Ovary (tissue), 9 donors: ENCODE data around the gene CA10. TPM values are rescaled to one million over a fixed set of nuclear protein-coding genes. Genes with fewer than 3 reads are reported as not detected.

Experiments
- DNase-seq, 5 donors: peaks; one replicate each; pipeline ENCODE4 v3.0.0-alpha.2; 2019 to 2020
- H3K27ac ChIP-seq, 2 donors: fragments of 200-600 bp; one replicate each; pipeline versions ENCODE4 v1.5.1 to v1.8.0; 2019 to 2022
- H3K27me3 ChIP-seq: fragments of 200-600 bp; one replicate; pipeline ENCODE4 v1.8.0; 2022
- H3K36me3 ChIP-seq: fragments of 200-600 bp; sonication (generic); one replicate; pipeline ENCODE4 v1.5.1; 2019
- H3K4me1 ChIP-seq: one replicate; pipeline ENCODE4 v1.8.1; 2013; ENCODE audit warnings: mild to moderate bottlenecking, moderate library complexity; ENCODE audit not compliant: insufficient read depth
- H3K4me3 ChIP-seq: fragments of 200-600 bp; sonication (generic); one replicate; pipeline ENCODE4 v1.5.1; 2017
- H3K9me3 ChIP-seq, 2 donors: fragments of 200-600 bp in 1 of 2; sonication (generic) in 1 of 2; one replicate each; pipeline versions ENCODE4 v1.5.1 to v1.8.1; 2013 to 2019; ENCODE audit warnings: mild to moderate bottlenecking in 1 of 2, moderate library complexity in 1 of 2
- EP300 ChIP-seq: sonication (generic); formaldehyde crosslinking; IDR thresholded peaks from one replicate; pipeline ENCODE4 v1.6.1; 2017; ENCODE audit warnings: antibody characterized with exemption
- POLR2A ChIP-seq: fragments of 450-650 bp; IDR thresholded peaks from one replicate; pipeline ENCODE4 v1.6.1; 2017; ENCODE audit warnings: antibody characterized with exemption, mild to moderate bottlenecking, moderate library complexity
- WGBS, 3 donors: extraction: QIAGEN DNeasy Blood & Tissue Kit in 1 of 3; methylation state at CpG; one replicate each; pipeline versions ENCODE4 v1.1.5 to v1.1.7; 2013 to 2017; 5-methylcytosine and 5-hydroxymethylcytosine counted together
- intact Hi-C, 4 donors: fragments of 100-400 bp; cut with DNase I; formaldehyde crosslinking; loops; one replicate each; pipeline versions ENCODE4 v1.11.0 to v1.15.1; 2022 to 2023
- polyA plus RNA-seq, 2 donors: library from polyadenylated mRNA; stranded (reverse); fragments of 200-250 nt in 1 of 2; fragments of 350-450 nt in 1 of 2; fragmentation: Illumina TruSeq in 1 of 2; extraction: RNeasy Lipid Tissue Mini Kit (QIAGEN cat#74804) in 1 of 2; gene quantifications; one replicate each; pipeline ENCODE4 v1.2.3, GENCODE V29; 2013 to 2014
- total RNA-seq, 7 donors: library from RNA; depleted of rRNA in 2 of 7; stranded (reverse); fragments of >200 nt in 2 of 7; fragmentation: NEBNext Ultra II Directional in 3 of 7; extraction: Animal tissue kit (Norgen Biotek cat#: 25700) in 3 of 7; gene quantifications; one replicate each; pipeline versions ENCODE4 v1.1.0 to v1.2.4, GENCODE V29; 2016 to 2023
- TF ChIP-seq, protein P1 (sequence below), 3 donors: fragments of 450-650 bp in 2 of 3; fragments of 200-600 bp in 1 of 3; IDR thresholded peaks; one replicate each; pipeline versions ENCODE4 v1.5.1 to v1.8.0; 2016 to 2022; ENCODE audit warnings: antibody characterized with exemption in 3 of 3, mild to moderate bottlenecking in 1 of 3
- donor health status: DM: no; HTN: no; CAD: no; lungs with moderate emphysema.
- donor health status: DM: no; HTN: no; CAD: no.
- donor health status: Bipolar disorder and iron deficiency.
- donor health status: DM: yes; HTN: yes; CAD: no.
- donor health status: DM: no; HTN: no; CAD: no.
- donor health status: DM: yes; HTN: yes; CAD: no.

Gene CA10
- total and polyA plus RNA-seq, 9 donors, result 0.34 to 4.3 (median 1.2) TPM; not detected in 2

DNA sequence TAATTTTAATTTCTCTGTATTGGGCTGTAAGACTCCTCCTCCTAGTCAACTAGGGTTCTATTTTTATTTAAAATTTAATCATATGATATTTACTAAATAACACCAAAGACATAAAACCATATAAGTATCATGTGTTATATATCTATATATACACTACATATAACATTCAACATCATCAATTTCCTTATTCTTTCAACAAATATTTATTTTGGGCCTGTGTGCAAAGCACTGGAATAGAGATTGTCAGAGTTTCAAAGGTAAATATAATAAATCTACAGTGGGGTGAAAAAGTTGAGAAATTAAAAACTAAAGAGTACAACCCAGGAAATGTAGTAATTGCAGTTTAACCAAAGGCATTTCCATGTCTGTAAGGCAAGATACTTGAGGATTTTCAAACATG, 364.0 kb downstream of the CA10 start:
- Histone ChIP-seq H3K27me3 (no peaks in the 10 kb centered on the region), H3K36me3 (no peaks in the 10 kb centered on the region), H3K4me3 (no peak overlapping the region), H3K4me1 (no peaks in the 10 kb centered on the region), H3K9me3 (no peaks in the 10 kb centered on the region), H3K27ac (no peak overlapping the region)
- TF ChIP-seq EP300 (no peak), POLR2A (no peak)
- TF ChIP-seq, protein P1, sequence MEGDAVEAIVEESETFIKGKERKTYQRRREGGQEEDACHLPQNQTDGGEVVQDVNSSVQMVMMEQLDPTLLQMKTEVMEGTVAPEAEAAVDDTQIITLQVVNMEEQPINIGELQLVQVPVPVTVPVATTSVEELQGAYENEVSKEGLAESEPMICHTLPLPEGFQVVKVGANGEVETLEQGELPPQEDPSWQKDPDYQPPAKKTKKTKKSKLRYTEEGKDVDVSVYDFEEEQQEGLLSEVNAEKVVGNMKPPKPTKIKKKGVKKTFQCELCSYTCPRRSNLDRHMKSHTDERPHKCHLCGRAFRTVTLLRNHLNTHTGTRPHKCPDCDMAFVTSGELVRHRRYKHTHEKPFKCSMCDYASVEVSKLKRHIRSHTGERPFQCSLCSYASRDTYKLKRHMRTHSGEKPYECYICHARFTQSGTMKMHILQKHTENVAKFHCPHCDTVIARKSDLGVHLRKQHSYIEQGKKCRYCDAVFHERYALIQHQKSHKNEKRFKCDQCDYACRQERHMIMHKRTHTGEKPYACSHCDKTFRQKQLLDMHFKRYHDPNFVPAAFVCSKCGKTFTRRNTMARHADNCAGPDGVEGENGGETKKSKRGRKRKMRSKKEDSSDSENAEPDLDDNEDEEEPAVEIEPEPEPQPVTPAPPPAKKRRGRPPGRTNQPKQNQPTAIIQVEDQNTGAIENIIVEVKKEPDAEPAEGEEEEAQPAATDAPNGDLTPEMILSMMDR (IDR thresholded peaks at IDR 0.05), result no peak
- intact Hi-C loops, result no loop called here
- DNase-seq, result no peak

GRCh38 chr17:51793686-51794085, 364.8 kb downstream of the CA10 start:
- no peaks in the 10 kb centered on the region for H3K4me1 ChIP-seq
- intact Hi-C loops, result no loop called here
- no peak overlapping the region for H3K4me3 ChIP-seq
- H3K36me3 ChIP-seq, result no peaks in the 10 kb centered on the region
- TF ChIP-seq, protein P1 (IDR thresholded peaks at IDR 0.05), result no peak
- TF ChIP-seq EP300 (no peak), POLR2A (no peak)
- H3K9me3 ChIP-seq, result no peaks in the 10 kb centered on the region
- no peak overlapping the region for H3K27ac ChIP-seq
- no peak for DNase-seq
- 95 to 100% (median 98%) methylated on average over 1 of the region's 1 CpG for WGBS, 3 donors
- H3K27me3 ChIP-seq, result no peaks in the 10 kb centered on the region

- TF ChIP-seq, protein P1 (IDR thresholded peaks at IDR 0.05), result no peak
- TF ChIP-seq POLR2A, result no peak
- TF ChIP-seq EP300, result no peak
- Histone ChIP-seq H3K27me3 (no peaks in the 10 kb centered on the region), H3K4me3 (no peak overlapping the region), H3K36me3 (no peaks in the 10 kb centered on the region), H3K27ac (no peak overlapping the region), H3K9me3 (no peaks in the 10 kb centered on the region), H3K4me1 (no peaks in the 10 kb centered on the region)
- WGBS, 3 donors, result 75 to 81% (median 79%) methylated on average over 5 of the region's 5 CpGs
- no peak for DNase-seq
- intact Hi-C loops, result no loop called here
These were observed 379.7 kb downstream of the CA10 start for GRCh38 chr17:51778842-51779241.

DNA sequence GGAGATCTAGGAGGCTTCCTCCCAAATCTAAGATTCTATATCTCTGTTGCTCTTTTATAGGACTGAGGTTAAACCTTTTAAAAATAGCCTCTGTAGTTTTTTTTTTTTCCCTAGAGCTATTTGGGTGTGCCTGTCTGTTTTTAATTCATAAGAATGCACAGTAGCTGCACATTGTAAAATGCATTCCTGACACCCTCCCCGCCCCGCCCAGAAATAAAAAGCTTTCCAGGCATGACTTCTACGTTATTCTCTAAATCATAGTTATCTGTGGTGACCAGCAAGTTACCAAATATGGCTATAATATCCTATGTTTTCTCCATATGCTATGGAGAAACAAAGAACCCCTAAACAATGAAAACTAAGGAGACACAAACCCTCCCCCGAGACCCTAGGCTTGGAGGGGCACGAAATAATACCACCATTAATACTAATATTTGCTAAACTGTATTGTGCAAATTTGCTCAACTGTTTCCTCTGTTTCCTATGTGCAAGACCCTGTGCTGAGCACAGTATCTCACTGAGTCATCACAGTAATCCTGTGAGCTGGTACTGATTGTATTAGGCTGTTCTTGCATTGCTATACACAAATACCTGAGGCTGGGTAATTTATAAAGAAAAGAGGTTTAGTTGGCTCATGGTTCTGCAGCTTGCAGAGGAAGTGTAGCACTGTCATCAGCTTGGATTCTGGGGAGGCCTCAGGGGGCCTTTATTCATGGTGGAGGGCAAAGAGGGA, 388.3 kb downstream of the CA10 start:
- H3K36me3 ChIP-seq, result no peaks in the 10 kb centered on the region
- no peak for TF ChIP-seq POLR2A
- no peak for TF ChIP-seq EP300
- TF ChIP-seq, protein P1 (IDR thresholded peaks at IDR 0.05), result no peak
- DNase-seq, result no peak
- intact Hi-C loops, result no loop called here
- H3K4me1 ChIP-seq, result no peaks in the 10 kb centered on the region
- H3K27ac ChIP-seq, result no peak overlapping the region
- 73 to 77% (median 74%) methylated on average over 5 of the region's 5 CpGs for WGBS, 3 donors
- H3K9me3 ChIP-seq, result no peaks in the 10 kb centered on the region
- H3K27me3 ChIP-seq, result no peaks in the 10 kb centered on the region
- no peak overlapping the region for H3K4me3 ChIP-seq
